IMR-90 (cell line): ENCODE data around the gene TES. TPM values are rescaled to one million over a fixed set of nuclear protein-coding genes. Genes with fewer than 3 reads are reported as not detected.

ENCODE experiments used
- ATAC-seq: fragments of 200-7000 bp; cut with Tn5 transposase; 2 replicates; pipeline ENCODE4 v1.9.1; 2020; ENCODE audit warnings: low read depth, mild to moderate bottlenecking, moderate library complexity
- BruUV-seq: library from RNA; stranded (reverse); fragments of 400-500 nt; replicated peaks from 2 replicates; lab custom pipeline; 2021; lab: Mats Ljungman, UMichigan
- CTCF ChIA-PET: fragments of 300-600 bp; formaldehyde crosslinking; extraction: SDS; loops from one replicate; lab custom pipeline; 2021; ENCODE audit warnings: antibody characterized with exemption; lab: Yijun Ruan, JAX
- POLR2A ChIA-PET: fragments of 300-600 bp; sonication (Branson Sonifier 250); formaldehyde crosslinking; loops from one replicate; lab custom pipeline; 2022; ENCODE audit warnings: antibody characterized with exemption; ENCODE audit not compliant: unreplicated experiment; lab: Charles Lee
- DNase-seq: peaks from one replicate; pipeline ENCODE4 v3.0.0; 2013
- H2AFZ ChIP-seq: replicated peaks from 2 replicates; pipeline ENCODE3; 2013; ENCODE audit warnings: low read length, mild to moderate bottlenecking; ENCODE audit not compliant: poor library complexity
- H2AK5ac ChIP-seq: 2 replicates; pipeline ENCODE4 v1.6.1; 2013; ENCODE audit warnings: low read depth, low read length, inconsistent platforms
- H2AK9ac ChIP-seq: replicated peaks from 2 replicates; pipeline ENCODE3; 2013; ENCODE audit warnings: mild to moderate bottlenecking, low read depth, low read length, moderate library complexity; ENCODE audit not compliant: poor library complexity
- H2BK120ac ChIP-seq: 2 replicates; pipeline ENCODE4 v1.6.1; 2013; ENCODE audit warnings: low read depth, low read length, inconsistent platforms
- H2BK15ac ChIP-seq: 3 replicates; pipeline ENCODE4 v1.6.1; 2013; ENCODE audit warnings: low read depth, low read length, inconsistent platforms
- H2BK20ac ChIP-seq: 2 replicates; pipeline ENCODE4 v1.6.1; 2013; ENCODE audit warnings: low read depth, mild to moderate bottlenecking, inconsistent platforms, low read length, moderate library complexity
- H2BK5ac ChIP-seq: 2 replicates; pipeline ENCODE4 v1.6.1; 2013; ENCODE audit warnings: mild to moderate bottlenecking, low read depth, low read length, inconsistent platforms; ENCODE audit not compliant: poor library complexity, severe bottlenecking
- H3K14ac ChIP-seq: replicated peaks from 2 replicates; pipeline ENCODE4 v1.6.1; 2013; ENCODE audit warnings: low read depth, low read length, inconsistent platforms
- H3K18ac ChIP-seq: 2 replicates; pipeline ENCODE4 v1.6.1; 2013; ENCODE audit warnings: low read depth, low read length, control low read depth
- H3K23ac ChIP-seq: 2 replicates; pipeline ENCODE4 v1.6.1; 2013; ENCODE audit warnings: low read depth, low read length, inconsistent platforms
- H3K27ac ChIP-seq: 2 replicates; pipeline ENCODE4 v1.5.1; 2013; ENCODE audit warnings: mild to moderate bottlenecking, control low read depth, low read length; ENCODE audit not compliant: insufficient read depth
- H3K27me3 ChIP-seq: 2 replicates; pipeline ENCODE4 v1.6.1; 2013; ENCODE audit warnings: low read length; ENCODE audit not compliant: control insufficient read depth, insufficient read depth
- H3K36me3 ChIP-seq: 2 replicates; pipeline ENCODE4 v1.6.1; 2013; ENCODE audit warnings: low read length, mixed read lengths; ENCODE audit not compliant: control insufficient read depth, insufficient read depth
- H3K4ac ChIP-seq: 2 replicates; pipeline ENCODE4 v1.6.1; 2013; ENCODE audit warnings: low read depth, low read length, inconsistent platforms
- H3K4me1 ChIP-seq: 2 replicates; pipeline ENCODE4 v1.6.1; 2013; ENCODE audit warnings: low read length, mixed read lengths; ENCODE audit not compliant: control insufficient read depth, insufficient read depth
- H3K4me2 ChIP-seq: 2 replicates; pipeline ENCODE4 v1.6.1; 2013; ENCODE audit warnings: low read depth, mild to moderate bottlenecking, control low read depth, low read length, moderate library complexity
- H3K4me3 ChIP-seq: 2 replicates; pipeline ENCODE4 v1.5.1; 2013; ENCODE audit warnings: low read depth, mild to moderate bottlenecking, control low read depth, low read length, moderate library complexity; ENCODE audit not compliant: insufficient read depth
- H3K56ac ChIP-seq: 2 replicates; pipeline ENCODE4 v1.6.1; 2013; ENCODE audit warnings: low read length, inconsistent platforms; ENCODE audit not compliant: insufficient read depth; ENCODE audit errors: extremely low read depth
- H3K79me1 ChIP-seq, 2 experiments: 2 replicates each; pipeline ENCODE4 v1.6.1; 2013; ENCODE audit warnings: low read length in 2 of 2, inconsistent platforms in 1 of 2, low read depth in 1 of 2
- H3K9ac ChIP-seq: 2 replicates; pipeline ENCODE4 v1.6.1; 2013; ENCODE audit warnings: low read depth, low read length, control low read depth
- H3K9me1 ChIP-seq: 2 replicates; pipeline ENCODE4 v1.6.1; 2013; ENCODE audit warnings: low read length, inconsistent platforms; ENCODE audit not compliant: insufficient read depth
- H3K9me3 ChIP-seq: 2 replicates; pipeline ENCODE4 v1.6.1; 2013; ENCODE audit warnings: low read length; ENCODE audit not compliant: control insufficient read depth, insufficient read depth
- H4K20me1 ChIP-seq: 2 replicates; pipeline ENCODE4 v1.6.1; 2013; ENCODE audit warnings: low read length, inconsistent platforms; ENCODE audit not compliant: insufficient read depth
- H4K5ac ChIP-seq: 2 replicates; pipeline ENCODE4 v1.6.1; 2013; ENCODE audit warnings: mild to moderate bottlenecking, low read depth, low read length, control low read depth
- H4K8ac ChIP-seq, 2 experiments: 2 replicates each; pipeline ENCODE4 v1.6.1; 2013; ENCODE audit warnings: low read depth in 2 of 2, low read length in 2 of 2, control low read depth in 1 of 2, inconsistent platforms in 1 of 2
- H4K91ac ChIP-seq: 2 replicates; pipeline ENCODE4 v1.6.1; 2013; ENCODE audit warnings: low read depth, low read length, inconsistent platforms; ENCODE audit not compliant: insufficient read depth
- FOS ChIP-seq: fragments of 150-350 bp; IDR thresholded peaks from 2 replicates; pipeline ENCODE4 v1.6.1; 2016; ENCODE audit warnings: low read depth, low read length
- POLR2A ChIP-seq: IDR thresholded peaks from 2 replicates; pipeline ENCODE4 v1.6.1; 2012; ENCODE audit warnings: mild to moderate bottlenecking, low read depth, low read length
- WGBS, 2 experiments: methylation state at CpG; one replicate each; pipeline versions ENCODE4 v1.1.5 to v1.1.7; 2013; ENCODE audit warnings: missing lambda C conversion rate in 2 of 2; ENCODE audit not compliant: insufficient read length in 1 of 2; ENCODE audit errors: extremely low coverage in 2 of 2; 5-methylcytosine and 5-hydroxymethylcytosine counted together
- dilution Hi-C: fragments of 300-500 bp; cut with HindIII; formaldehyde crosslinking; loops from one replicate; pipeline ENCODE4 v1.14.3; 2018; ENCODE audit warnings: low sequenced_read_pairs; ENCODE audit not compliant: unreplicated experiment
- in situ Hi-C: fragments of 300-500 bp; cut with MboI; formaldehyde crosslinking; loops from 3 replicates; pipeline ENCODE4 v1.14.3; 2019; ENCODE audit warnings: low sequenced_read_pairs, inconsistent platforms, mixed read lengths
- intact Hi-C: fragments of 100-400 bp; cut with micrococcal nuclease; formaldehyde crosslinking; loops from 2 replicates; pipeline ENCODE4 v1.10.0; 2022
- polyA plus RNA-seq, 3 experiments: library from polyadenylated mRNA; depleted of rRNA; stranded (reverse); fragments of >200 nt; gene quantifications; 2 replicates each; pipeline ENCODE4 v1.2.3, GENCODE V29; 2012; ENCODE audit warnings: low replicate concordance in 1 of 3
- total RNA-seq: library from RNA; depleted of rRNA; stranded (reverse); fragments of >200 nt; gene quantifications from 2 replicates; pipeline ENCODE4 v1.2.3, GENCODE V29; 2012

TES gene
- total and polyA plus RNA-seq, 2 of the 4 experiments (the other 2 are of a cell fraction): 54.0 to 83.3 TPM

GRCh38 chr7:116195451-116195850 lies 14.9 kb upstream of the TES start:
- H3K9ac ChIP-seq: no peak overlapping the region
- H4K20me1 ChIP-seq: no peaks in the 10 kb centered on the region
- H2AK9ac ChIP-seq: no peak overlapping the region
- H3K4me2 ChIP-seq: no peak overlapping the region
- no peak overlapping the region for H3K4me3 ChIP-seq
- H3K4ac ChIP-seq: no peak overlapping the region; the same call in 1 of the 2 replicates
- no peak overlapping the region for H2AK5ac ChIP-seq
- ChIA-PET POLR2A (no interaction called here), CTCF (interaction anchor here (0.6 kb wide), 1 partner anchor 15 kb away, joined by 3 read pairs; no protein-coding TSS in a partner anchor)
- H2BK5ac ChIP-seq: peak overlapping the region; percentile 18
- no peaks in the 10 kb centered on the region for H3K79me1 ChIP-seq
- no peaks in the 10 kb centered on the region for H3K9me1 ChIP-seq
- dilution Hi-C loops: no loop called here
- no peak overlapping the region for H3K14ac ChIP-seq
- H3K27ac ChIP-seq: no peak overlapping the region
- H3K18ac ChIP-seq: peak overlapping the region; percentile 88; the same call in 1 of the 2 replicates
- ATAC-seq (peak; percentile 36), DNase-seq (peak; percentile 73)
- no peak overlapping the region for H3K56ac ChIP-seq
- intact Hi-C loops: no loop called here
- H4K5ac ChIP-seq: no peak overlapping the region
- H4K91ac ChIP-seq: no peak overlapping the region
- no peaks in the 10 kb centered on the region for H3K36me3 ChIP-seq
- peak overlapping the region; percentile 33; the same call in 1 of the 2 replicates for H2BK120ac ChIP-seq
- no peaks in the 10 kb centered on the region for H3K27me3 ChIP-seq
- no CpG with 5 or more reads among the region's 1 CpG for WGBS, 2 experiments
- no peaks in the 10 kb centered on the region for H3K9me3 ChIP-seq
- no TSS peak for BruUV-seq
- peak overlapping the region; percentile 15; the same call in 1 of the 3 replicates for H2BK15ac ChIP-seq
- H4K8ac ChIP-seq: no peak overlapping the region
- no peak overlapping the region for H2AFZ ChIP-seq
- peaks cover 3% of the 10 kb centered on the region for H3K4me1 ChIP-seq
- TF ChIP-seq FOS (0 out of 2 replicates have a peak, but pooled peaks have one; percentile 22), POLR2A (no peak)
- H2BK20ac ChIP-seq: 0 out of 2 replicates have a peak overlapping the region, but pooled peaks have one; percentile 47
- in situ Hi-C loops: no loop called here
- H3K23ac ChIP-seq: no peak overlapping the region
